HepG2 (cell line): ENCODE results near the gene TOP2A. TPM values are rescaled to one million over a fixed set of nuclear protein-coding genes. Genes with fewer than 3 reads are reported as not detected.
A peak's percentile ranks its signal among the peaks of the same experiment; 100 is the strongest.
"Not testable (repeated sequence)": the region's sequence is repeated elsewhere in the genome, so short reads cannot be mapped to it uniquely, and the experiment has no call there.

Experiments
- ATAC-seq: fragments of 200-7000 bp; cut with Tn5 transposase; 3 replicates; pipeline ENCODE4 v1.9.1; 2020; ENCODE audit warnings: mild to moderate bottlenecking, moderate library complexity
- BruUV-seq: library from RNA; stranded (reverse); fragments of 400-500 nt; replicated peaks from 2 replicates; lab custom pipeline; 2021; lab: Mats Ljungman, UMichigan
- CTCF ChIA-PET: fragments of 300-600 bp; formaldehyde crosslinking; extraction: SDS; loops from one replicate; lab custom pipeline; 2021; ENCODE audit warnings: low total read pairs, inconsistent platforms, low intra/inter-chr PET ratio; lab: Yijun Ruan, JAX
- POLR2A ChIA-PET: fragments of 350-600 bp; sonication (Branson Sonifier 250); formaldehyde crosslinking; loops from one replicate; lab custom pipeline; 2020; ENCODE audit warnings: antibody characterized with exemption, inconsistent platforms; lab: Yijun Ruan, JAX
- DNase-seq: peaks from one replicate; pipeline ENCODE4 v3.0.0-alpha.2; 2015; ENCODE audit warnings: low spot score
- FAIRE-seq: peaks from 3 replicates; lab custom pipeline; 2011; peaks lifted over from hg19 to GRCh38; lab: Jason Lieb, UNC
- H2AFZ ChIP-seq: one replicate; pipeline ENCODE4 v1.6.1; 2011; ENCODE audit warnings: low read length, inconsistent platforms
- H3K27ac ChIP-seq: fragments of 300-600 bp; 3 replicates; pipeline ENCODE4 v1.8.0; 2011; ENCODE audit warnings: mixed run types, mild to moderate bottlenecking, mixed read lengths, low read length, inconsistent platforms; ENCODE audit not compliant: insufficient read depth; ENCODE audit errors: extremely low read length
- H3K27me3 ChIP-seq, 2 experiments: fragments of 200-600 bp in 1 of 2; 2 replicates in 1 of 2; 3 replicates in 1 of 2; pipeline versions ENCODE4 v1.6.0 to v1.8.0; 2011; ENCODE audit warnings: low read length in 2 of 2, mild to moderate bottlenecking in 2 of 2, moderate library complexity in 2 of 2, inconsistent platforms in 1 of 2; ENCODE audit not compliant: insufficient read depth in 2 of 2, control insufficient read depth in 1 of 2
- H3K36me3 ChIP-seq, 2 experiments: fragments of 200-600 bp in 1 of 2; replicated peaks in 1 of 2; 2 replicates in 1 of 2; 3 replicates in 1 of 2; pipeline versions ENCODE4 v1.5.1 to v1.8.0; 2011; ENCODE audit warnings: low read length in 2 of 2, inconsistent platforms in 1 of 2; ENCODE audit not compliant: insufficient read depth in 2 of 2, control insufficient read depth in 1 of 2
- H3K4me1 ChIP-seq: 2 replicates; pipeline ENCODE4 v1.5.1; 2012; ENCODE audit warnings: low read length, inconsistent platforms; ENCODE audit not compliant: insufficient read depth
- H3K4me2 ChIP-seq: 2 replicates; pipeline ENCODE4 v1.6.0; 2011; ENCODE audit warnings: low read depth, low read length, inconsistent platforms
- H3K4me3 ChIP-seq, 3 experiments: fragments of 200-600 bp in 1 of 3; sonication (generic), shearing (Covaris generic) in 1 of 3; replicated peaks in 1 of 3; 2 replicates each; pipeline ENCODE4 v1.5.1; 2011 to 2016; ENCODE audit warnings: low read length in 3 of 3, inconsistent platforms in 2 of 3, low read depth in 2 of 3, mild to moderate bottlenecking in 2 of 3, control low read depth in 1 of 3, mixed read lengths in 1 of 3; ENCODE audit not compliant: insufficient read depth in 1 of 3
- H3K79me2 ChIP-seq: one replicate; pipeline ENCODE4 v1.6.1; 2011; ENCODE audit warnings: low read length, inconsistent platforms; ENCODE audit not compliant: insufficient read depth
- H3K9ac ChIP-seq: 2 replicates; pipeline ENCODE4 v1.6.0; 2011; ENCODE audit warnings: mild to moderate bottlenecking, low read depth, low read length, inconsistent platforms; ENCODE audit not compliant: insufficient read depth
- H3K9me3 ChIP-seq: 2 replicates; pipeline ENCODE4 v1.5.1; 2012; ENCODE audit warnings: mild to moderate bottlenecking, low read length
- H4K20me1 ChIP-seq: 2 replicates; pipeline ENCODE4 v1.6.0; 2011; ENCODE audit warnings: inconsistent platforms, mild to moderate bottlenecking, low read length, moderate library complexity; ENCODE audit not compliant: insufficient read depth
- ATF4 ChIP-seq, 2 experiments: fragments of 450-650 bp in 1 of 2; sonication (generic) in 1 of 2; formaldehyde crosslinking; IDR thresholded peaks; 2 replicates each; pipeline versions ENCODE4 v1.5.0 to v1.8.0; 2020 to 2022; ENCODE audit warnings: mild to moderate bottlenecking in 1 of 2, missing genetic modification reagents in 1 of 2
- SKIL ChIP-seq: sonication (generic); formaldehyde crosslinking; IDR thresholded peaks from 2 replicates; pipeline ENCODE4 v1.8.0; 2022; ENCODE audit warnings: missing genetic modification reagents, mild to moderate bottlenecking, moderate library complexity, borderline replicate concordance
- TGIF2 ChIP-seq: IDR thresholded peaks from 2 replicates; pipeline ENCODE4 v1.6.1; 2016; ENCODE audit warnings: control low read depth, missing compliant biosample characterization
- ZNF121 ChIP-seq: sonication (generic); formaldehyde crosslinking; IDR thresholded peaks from 2 replicates; pipeline ENCODE4 v1.5.0; 2020; ENCODE audit warnings: mild to moderate bottlenecking, missing genetic modification reagents
- WGBS: methylation state at CpG from one replicate; pipeline ENCODE4 v1.1.6; 2017; ENCODE audit warnings: low lambda C conversion rate; 5-methylcytosine and 5-hydroxymethylcytosine counted together
- in situ Hi-C: cut with HindIII; loops from 2 replicates; pipeline ENCODE4 v1.10.0; 2017; ENCODE audit warnings: low pct_unique_long_range_greater_than_20kb; ENCODE audit not compliant: extremely low pct_ligation_motif_present
- intact Hi-C: fragments of 100-400 bp; cut with micrococcal nuclease; formaldehyde crosslinking; loops from one replicate; pipeline ENCODE4 v1.10.0; 2022; ENCODE audit not compliant: unreplicated experiment
- polyA plus RNA-seq, 8 experiments: library from polyadenylated mRNA; depleted of rRNA in 3 of 8; stranded (reverse) in 7 of 8; unstranded in 1 of 8; fragments of >200 nt; fragmentation: Illumina TruSeq in 4 of 8; extraction: Trizol in 4 of 8; gene quantifications; 2 replicates each; pipeline versions ENCODE4 v1.2.1 to v1.2.3, GENCODE V29; 2011 to 2016; ENCODE audit warnings: low read depth in 4 of 8, missing spikeins in 1 of 8, mixed read lengths in 1 of 8; ENCODE audit not compliant: insufficient read depth in 1 of 8
- total RNA-seq, 5 experiments: library from RNA; depleted of rRNA; stranded (reverse); fragments of >200 nt; fragmentation: Illumina TruSeq; extraction: Trizol; gene quantifications; 2 replicates each; pipeline ENCODE4 v1.2.3, GENCODE V29; 2016; ENCODE audit warnings: low read depth in 1 of 5

Gene TOP2A
- total and polyA plus RNA-seq, 2 of the 13 experiments (the other 11 are each of a cell fraction or from before 2014, with no cell fraction given): 108 to 327 TPM

GRCh38 chr17:40386555-40386954 is 31.1 kb downstream of the TOP2A start:
- H3K27me3 ChIP-seq, H3K4me1 ChIP-seq, H3K27ac ChIP-seq, BruUV-seq, H3K4me2 ChIP-seq, POLR2A ChIA-PET, H3K79me2 ChIP-seq, H3K9me3 ChIP-seq, DNase-seq, H4K20me1 ChIP-seq, CTCF ChIA-PET, H3K9ac ChIP-seq, intact Hi-C loops, in situ Hi-C loops, H2AFZ ChIP-seq, FAIRE-seq, H3K4me3 ChIP-seq: not testable (repeated sequence)
- ATAC-seq: 0 out of 3 replicates have a peak, but pooled peaks have one; percentile 19
- 97% methylated on average over 3 of the region's 3 CpGs for WGBS
- H3K36me3 ChIP-seq: peaks cover 7 to 35% of the 10 kb centered on the region in 2 experiments
- TF ChIP-seq ZNF121 (CRISPR knock-in tag): peak; percentile 71

- ChIA-PET POLR2A (no interaction called here), CTCF (interaction anchor here (1.6 kb wide), 1 partner anchor 24 kb away, joined by 4 read pairs; no protein-coding TSS in a partner anchor)
- Histone ChIP-seq H3K4me1 (peaks cover 26% of the 10 kb centered on the region), H3K79me2 (no peaks in the 10 kb centered on the region), H3K9ac (no peak overlapping the region), H3K9me3 (no peaks in the 10 kb centered on the region), H3K27me3 (no peaks in the 10 kb centered on the region), H3K36me3 (no peaks in the 10 kb centered on the region), H3K4me3 (no peak overlapping the region), H3K27ac (no peak overlapping the region), H2AFZ (no peak overlapping the region), H3K4me2 (no peak overlapping the region), H4K20me1 (no peaks in the 10 kb centered on the region)
- intact Hi-C loops (no loop called here), in situ Hi-C loops (no loop called here)
- no peak for TF ChIP-seq ATF4 (CRISPR knock-in tag; IDR thresholded peaks at IDR 0.05)
- no peak for TF ChIP-seq TGIF2 (CRISPR knock-in tag)
- no peak for TF ChIP-seq SKIL (CRISPR knock-in tag)
- no TSS peak for BruUV-seq
- WGBS: 81% methylated on average over 4 of the region's 4 CpGs
- FAIRE-seq (no peak), ATAC-seq (no peak), DNase-seq (no peak)
These were observed 35.4 kb downstream of the TOP2A start for GRCh38 chr17:40382251-40382650.
